IMR-90 (cell line): ENCODE data around the gene DNAJC11. TPM values are rescaled to one million over a fixed set of nuclear protein-coding genes. Genes with fewer than 3 reads are reported as not detected.

Source experiments
- ATAC-seq: fragments of 200-7000 bp; cut with Tn5 transposase; 2 replicates; pipeline ENCODE4 v1.9.1; 2020; ENCODE audit warnings: low read depth, mild to moderate bottlenecking, moderate library complexity
- BruUV-seq: library from RNA; stranded (reverse); fragments of 400-500 nt; replicated peaks from 2 replicates; lab custom pipeline; 2021; lab: Mats Ljungman, UMichigan
- CTCF ChIA-PET: fragments of 300-600 bp; formaldehyde crosslinking; extraction: SDS; loops from one replicate; lab custom pipeline; 2021; ENCODE audit warnings: antibody characterized with exemption; lab: Yijun Ruan, JAX
- POLR2A ChIA-PET: fragments of 300-600 bp; sonication (Branson Sonifier 250); formaldehyde crosslinking; loops from one replicate; lab custom pipeline; 2022; ENCODE audit warnings: antibody characterized with exemption; ENCODE audit not compliant: unreplicated experiment; lab: Charles Lee
- DNase-seq: peaks from one replicate; pipeline ENCODE4 v3.0.0; 2013
- H2AFZ ChIP-seq: replicated peaks from 2 replicates; pipeline ENCODE3; 2013; ENCODE audit warnings: low read length, mild to moderate bottlenecking; ENCODE audit not compliant: poor library complexity
- H2AK5ac ChIP-seq: 2 replicates; pipeline ENCODE4 v1.6.1; 2013; ENCODE audit warnings: low read depth, low read length, inconsistent platforms
- H2AK9ac ChIP-seq: replicated peaks from 2 replicates; pipeline ENCODE3; 2013; ENCODE audit warnings: mild to moderate bottlenecking, low read depth, low read length, moderate library complexity; ENCODE audit not compliant: poor library complexity
- H2BK120ac ChIP-seq: 2 replicates; pipeline ENCODE4 v1.6.1; 2013; ENCODE audit warnings: low read depth, low read length, inconsistent platforms
- H2BK15ac ChIP-seq: 3 replicates; pipeline ENCODE4 v1.6.1; 2013; ENCODE audit warnings: low read depth, low read length, inconsistent platforms
- H2BK20ac ChIP-seq: 2 replicates; pipeline ENCODE4 v1.6.1; 2013; ENCODE audit warnings: low read depth, mild to moderate bottlenecking, inconsistent platforms, low read length, moderate library complexity
- H2BK5ac ChIP-seq: 2 replicates; pipeline ENCODE4 v1.6.1; 2013; ENCODE audit warnings: mild to moderate bottlenecking, low read depth, low read length, inconsistent platforms; ENCODE audit not compliant: poor library complexity, severe bottlenecking
- H3K14ac ChIP-seq: replicated peaks from 2 replicates; pipeline ENCODE4 v1.6.1; 2013; ENCODE audit warnings: low read depth, low read length, inconsistent platforms
- H3K18ac ChIP-seq: 2 replicates; pipeline ENCODE4 v1.6.1; 2013; ENCODE audit warnings: low read depth, low read length, control low read depth
- H3K23ac ChIP-seq: 2 replicates; pipeline ENCODE4 v1.6.1; 2013; ENCODE audit warnings: low read depth, low read length, inconsistent platforms
- H3K27ac ChIP-seq: 2 replicates; pipeline ENCODE4 v1.5.1; 2013; ENCODE audit warnings: mild to moderate bottlenecking, control low read depth, low read length; ENCODE audit not compliant: insufficient read depth
- H3K27me3 ChIP-seq: 2 replicates; pipeline ENCODE4 v1.6.1; 2013; ENCODE audit warnings: low read length; ENCODE audit not compliant: control insufficient read depth, insufficient read depth
- H3K36me3 ChIP-seq: 2 replicates; pipeline ENCODE4 v1.6.1; 2013; ENCODE audit warnings: low read length, mixed read lengths; ENCODE audit not compliant: control insufficient read depth, insufficient read depth
- H3K4ac ChIP-seq: 2 replicates; pipeline ENCODE4 v1.6.1; 2013; ENCODE audit warnings: low read depth, low read length, inconsistent platforms
- H3K4me1 ChIP-seq: 2 replicates; pipeline ENCODE4 v1.6.1; 2013; ENCODE audit warnings: low read length, mixed read lengths; ENCODE audit not compliant: control insufficient read depth, insufficient read depth
- H3K4me2 ChIP-seq: 2 replicates; pipeline ENCODE4 v1.6.1; 2013; ENCODE audit warnings: low read depth, mild to moderate bottlenecking, control low read depth, low read length, moderate library complexity
- H3K4me3 ChIP-seq: 2 replicates; pipeline ENCODE4 v1.5.1; 2013; ENCODE audit warnings: low read depth, mild to moderate bottlenecking, control low read depth, low read length, moderate library complexity; ENCODE audit not compliant: insufficient read depth
- H3K56ac ChIP-seq: 2 replicates; pipeline ENCODE4 v1.6.1; 2013; ENCODE audit warnings: low read length, inconsistent platforms; ENCODE audit not compliant: insufficient read depth; ENCODE audit errors: extremely low read depth
- H3K79me1 ChIP-seq, 2 experiments: 2 replicates each; pipeline ENCODE4 v1.6.1; 2013; ENCODE audit warnings: low read length in 2 of 2, inconsistent platforms in 1 of 2, low read depth in 1 of 2
- H3K9ac ChIP-seq: 2 replicates; pipeline ENCODE4 v1.6.1; 2013; ENCODE audit warnings: low read depth, low read length, control low read depth
- H3K9me1 ChIP-seq: 2 replicates; pipeline ENCODE4 v1.6.1; 2013; ENCODE audit warnings: low read length, inconsistent platforms; ENCODE audit not compliant: insufficient read depth
- H3K9me3 ChIP-seq: 2 replicates; pipeline ENCODE4 v1.6.1; 2013; ENCODE audit warnings: low read length; ENCODE audit not compliant: control insufficient read depth, insufficient read depth
- H4K20me1 ChIP-seq: 2 replicates; pipeline ENCODE4 v1.6.1; 2013; ENCODE audit warnings: low read length, inconsistent platforms; ENCODE audit not compliant: insufficient read depth
- H4K5ac ChIP-seq: 2 replicates; pipeline ENCODE4 v1.6.1; 2013; ENCODE audit warnings: mild to moderate bottlenecking, low read depth, low read length, control low read depth
- H4K8ac ChIP-seq, 2 experiments: 2 replicates each; pipeline ENCODE4 v1.6.1; 2013; ENCODE audit warnings: low read depth in 2 of 2, low read length in 2 of 2, control low read depth in 1 of 2, inconsistent platforms in 1 of 2
- H4K91ac ChIP-seq: 2 replicates; pipeline ENCODE4 v1.6.1; 2013; ENCODE audit warnings: low read depth, low read length, inconsistent platforms; ENCODE audit not compliant: insufficient read depth
- BHLHE40 ChIP-seq: fragments of 150-350 bp; IDR thresholded peaks from 2 replicates; pipeline ENCODE4 v1.6.1; 2016; ENCODE audit warnings: mild to moderate bottlenecking, low read depth, low read length
- CEBPB ChIP-seq: IDR thresholded peaks from 2 replicates; pipeline ENCODE4 v1.6.1; 2012; ENCODE audit warnings: low read depth, low read length, improper control_type of control experiment
- CHD1 ChIP-seq: IDR thresholded peaks from 2 replicates; pipeline ENCODE4 v1.6.1; 2012; ENCODE audit warnings: low read depth, low read length, improper control_type of control experiment
- FOS ChIP-seq: fragments of 150-350 bp; IDR thresholded peaks from 2 replicates; pipeline ENCODE4 v1.6.1; 2016; ENCODE audit warnings: low read depth, low read length
- MAFK ChIP-seq: IDR thresholded peaks from 2 replicates; pipeline ENCODE4 v1.6.1; 2012; ENCODE audit warnings: low read depth, low read length, improper control_type of control experiment
- MAZ ChIP-seq: IDR thresholded peaks from 2 replicates; pipeline ENCODE4 v1.6.1; 2012; ENCODE audit warnings: low read depth, mild to moderate bottlenecking, low read length, improper control_type of control experiment, moderate library complexity, borderline replicate concordance
- MXI1 ChIP-seq: IDR thresholded peaks from 2 replicates; pipeline ENCODE4 v1.6.1; 2012; ENCODE audit warnings: low read depth, mild to moderate bottlenecking, low read length, moderate library complexity, borderline replicate concordance
- POLR2A ChIP-seq: IDR thresholded peaks from 2 replicates; pipeline ENCODE4 v1.6.1; 2012; ENCODE audit warnings: mild to moderate bottlenecking, low read depth, low read length
- RAD21 ChIP-seq: IDR thresholded peaks from 2 replicates; pipeline ENCODE4 v1.6.1; 2012; ENCODE audit warnings: low read length, improper control_type of control experiment
- RCOR1 ChIP-seq: IDR thresholded peaks from 2 replicates; pipeline ENCODE4 v1.6.1; 2012; ENCODE audit warnings: mild to moderate bottlenecking, low read length, improper control_type of control experiment; ENCODE audit not compliant: insufficient replicate concordance
- RFX5 ChIP-seq: IDR thresholded peaks from 2 replicates; pipeline ENCODE4 v1.8.0; 2012; ENCODE audit warnings: low read depth, mild to moderate bottlenecking, low read length, moderate library complexity
- SMC3 ChIP-seq: fragments of 150-350 bp; IDR thresholded peaks from 2 replicates; pipeline ENCODE4 v1.6.1; 2016; ENCODE audit warnings: low read depth, mild to moderate bottlenecking, antibody characterized with exemption, low read length, moderate library complexity
- WGBS, 2 experiments: methylation state at CpG; one replicate each; pipeline versions ENCODE4 v1.1.5 to v1.1.7; 2013; ENCODE audit warnings: missing lambda C conversion rate in 2 of 2; ENCODE audit not compliant: insufficient read length in 1 of 2; ENCODE audit errors: extremely low coverage in 2 of 2; 5-methylcytosine and 5-hydroxymethylcytosine counted together
- dilution Hi-C: fragments of 300-500 bp; cut with HindIII; formaldehyde crosslinking; loops from one replicate; pipeline ENCODE4 v1.14.3; 2018; ENCODE audit warnings: low sequenced_read_pairs; ENCODE audit not compliant: unreplicated experiment
- in situ Hi-C: fragments of 300-500 bp; cut with MboI; formaldehyde crosslinking; loops from 3 replicates; pipeline ENCODE4 v1.14.3; 2019; ENCODE audit warnings: low sequenced_read_pairs, inconsistent platforms, mixed read lengths
- intact Hi-C: fragments of 100-400 bp; cut with micrococcal nuclease; formaldehyde crosslinking; loops from 2 replicates; pipeline ENCODE4 v1.10.0; 2022
- polyA plus RNA-seq, 3 experiments: library from polyadenylated mRNA; depleted of rRNA; stranded (reverse); fragments of >200 nt; gene quantifications; 2 replicates each; pipeline ENCODE4 v1.2.3, GENCODE V29; 2012; ENCODE audit warnings: low replicate concordance in 1 of 3
- total RNA-seq: library from RNA; depleted of rRNA; stranded (reverse); fragments of >200 nt; gene quantifications from 2 replicates; pipeline ENCODE4 v1.2.3, GENCODE V29; 2012
- TF ChIP-seq, protein P1 (sequence below): conservative IDR thresholded peaks from 2 replicates; pipeline ENCODE4 v1.5.1; 2012; ENCODE audit warnings: mild to moderate bottlenecking, low read depth, low read length, improper control_type of control experiment
- TF ChIP-seq, protein P2 (sequence below): fragments of 150-350 bp; IDR thresholded peaks from 2 replicates; pipeline ENCODE4 v1.6.1; 2016; ENCODE audit warnings: low read depth, mild to moderate bottlenecking, low read length, moderate library complexity, borderline replicate concordance
- TF ChIP-seq, protein P3 (sequence below): fragments of 150-350 bp; IDR thresholded peaks from 2 replicates; pipeline ENCODE4 v1.6.1; 2017; ENCODE audit warnings: mild to moderate bottlenecking, antibody characterized with exemption, low read length, low read depth

The DNAJC11 gene
- total and polyA plus RNA-seq, 2 of the 4 experiments (the other 2 are of a cell fraction), result 38.7 to 48.5 TPM

DNA sequence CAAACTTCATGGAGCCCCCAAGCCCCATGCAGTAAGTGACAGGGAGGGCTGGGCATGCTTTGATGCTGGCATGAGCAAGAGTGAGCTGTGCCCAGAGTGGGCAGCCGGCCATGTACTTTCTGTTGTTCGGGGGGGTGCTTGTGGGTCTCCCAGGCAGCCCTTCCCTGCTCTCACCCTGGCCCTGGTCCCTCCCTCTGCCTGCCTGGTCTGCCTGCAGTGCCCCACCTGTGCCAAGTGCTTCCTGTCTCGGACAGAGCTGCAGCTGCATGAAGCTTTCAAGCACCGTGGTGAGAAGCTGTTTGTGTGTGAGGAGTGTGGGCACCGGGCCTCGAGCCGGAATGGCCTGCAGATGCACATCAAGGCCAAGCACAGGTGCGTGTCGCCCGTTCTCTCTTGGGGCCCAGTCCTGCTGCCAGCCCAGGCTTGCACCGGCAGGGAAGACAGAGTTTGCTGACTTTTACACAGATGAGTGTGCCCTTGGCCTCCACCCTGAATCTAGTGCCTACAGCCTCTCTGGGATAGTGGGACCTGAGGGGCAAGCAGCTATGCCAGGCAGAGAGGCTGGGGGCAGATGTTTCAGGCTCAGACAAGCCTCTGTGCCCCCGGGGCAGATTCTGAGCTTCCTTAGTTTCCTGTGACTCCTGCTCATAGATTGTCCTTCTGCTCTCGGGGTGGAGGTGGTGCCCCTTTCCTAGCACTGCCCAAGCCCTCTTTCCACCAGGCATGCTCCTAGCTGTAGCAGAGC, 114.2 kb downstream of the DNAJC11 start:
- no peak overlapping the region for H3K23ac ChIP-seq
- no peaks in the 10 kb centered on the region for H3K9me3 ChIP-seq
- dilution Hi-C loops (no loop called here), intact Hi-C loops (no loop called here), in situ Hi-C loops (no loop called here)
- H3K18ac ChIP-seq, result no peak overlapping the region
- ChIA-PET POLR2A (no interaction called here), CTCF (interaction anchor here (0.6 kb wide), 1 partner anchor 71 kb away, joined by 5 read pairs; no protein-coding TSS in a partner anchor)
- no TSS peak for BruUV-seq
- no peak overlapping the region for H3K14ac ChIP-seq
- DNase-seq (no peak), ATAC-seq (no peak)
- H3K4me3 ChIP-seq, result no peak overlapping the region
- peak overlapping the region; percentile 7 for H2AK9ac ChIP-seq
- peaks cover 49% of the 10 kb centered on the region for H3K36me3 ChIP-seq
- no peak overlapping the region for H2BK120ac ChIP-seq
- H4K8ac ChIP-seq, result no peak overlapping the region
- H3K4me2 ChIP-seq, result no peak overlapping the region
- H3K27ac ChIP-seq, result no peak overlapping the region
- H2AFZ ChIP-seq, result peak overlapping the region; percentile 7
- peaks cover 7 to 53% of the 10 kb centered on the region in 2 experiments for H3K79me1 ChIP-seq
- 84% methylated on average over 6 of the region's 13 CpGs; no CpG with 5 or more reads in 1 of the 2 experiments for WGBS, 2 experiments
- no peaks in the 10 kb centered on the region for H3K4me1 ChIP-seq
- peaks cover 50% of the 10 kb centered on the region for H4K20me1 ChIP-seq
- H4K91ac ChIP-seq, result no peak overlapping the region
- no peak overlapping the region for H2BK5ac ChIP-seq
- no peak overlapping the region for H2BK20ac ChIP-seq
- H3K27me3 ChIP-seq, result no peaks in the 10 kb centered on the region
- no peak overlapping the region for H3K9ac ChIP-seq
- H2BK15ac ChIP-seq, result no peak overlapping the region
- H3K4ac ChIP-seq, result no peak overlapping the region
- H3K9me1 ChIP-seq, result peaks cover 4% of the 10 kb centered on the region; the same call in 1 of the 2 replicates
- no peak overlapping the region for H3K56ac ChIP-seq
- no peak overlapping the region for H2AK5ac ChIP-seq
- no peak overlapping the region for H4K5ac ChIP-seq
- TF ChIP-seq MXI1 (no peak), RFX5 (no peak), RAD21 (no peak), SMC3 (no peak), MAFK (no peak), POLR2A (no peak), BHLHE40 (no peak), CHD1 (no peak), CEBPB (no peak), FOS (no peak), RCOR1 (no peak), MAZ (no peak)
- TF ChIP-seq, protein P1, sequence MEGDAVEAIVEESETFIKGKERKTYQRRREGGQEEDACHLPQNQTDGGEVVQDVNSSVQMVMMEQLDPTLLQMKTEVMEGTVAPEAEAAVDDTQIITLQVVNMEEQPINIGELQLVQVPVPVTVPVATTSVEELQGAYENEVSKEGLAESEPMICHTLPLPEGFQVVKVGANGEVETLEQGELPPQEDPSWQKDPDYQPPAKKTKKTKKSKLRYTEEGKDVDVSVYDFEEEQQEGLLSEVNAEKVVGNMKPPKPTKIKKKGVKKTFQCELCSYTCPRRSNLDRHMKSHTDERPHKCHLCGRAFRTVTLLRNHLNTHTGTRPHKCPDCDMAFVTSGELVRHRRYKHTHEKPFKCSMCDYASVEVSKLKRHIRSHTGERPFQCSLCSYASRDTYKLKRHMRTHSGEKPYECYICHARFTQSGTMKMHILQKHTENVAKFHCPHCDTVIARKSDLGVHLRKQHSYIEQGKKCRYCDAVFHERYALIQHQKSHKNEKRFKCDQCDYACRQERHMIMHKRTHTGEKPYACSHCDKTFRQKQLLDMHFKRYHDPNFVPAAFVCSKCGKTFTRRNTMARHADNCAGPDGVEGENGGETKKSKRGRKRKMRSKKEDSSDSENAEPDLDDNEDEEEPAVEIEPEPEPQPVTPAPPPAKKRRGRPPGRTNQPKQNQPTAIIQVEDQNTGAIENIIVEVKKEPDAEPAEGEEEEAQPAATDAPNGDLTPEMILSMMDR, result no peak
- TF ChIP-seq, protein P2, sequence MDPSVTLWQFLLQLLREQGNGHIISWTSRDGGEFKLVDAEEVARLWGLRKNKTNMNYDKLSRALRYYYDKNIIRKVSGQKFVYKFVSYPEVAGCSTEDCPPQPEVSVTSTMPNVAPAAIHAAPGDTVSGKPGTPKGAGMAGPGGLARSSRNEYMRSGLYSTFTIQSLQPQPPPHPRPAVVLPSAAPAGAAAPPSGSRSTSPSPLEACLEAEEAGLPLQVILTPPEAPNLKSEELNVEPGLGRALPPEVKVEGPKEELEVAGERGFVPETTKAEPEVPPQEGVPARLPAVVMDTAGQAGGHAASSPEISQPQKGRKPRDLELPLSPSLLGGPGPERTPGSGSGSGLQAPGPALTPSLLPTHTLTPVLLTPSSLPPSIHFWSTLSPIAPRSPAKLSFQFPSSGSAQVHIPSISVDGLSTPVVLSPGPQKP, result no peak
- TF ChIP-seq, protein P3, sequence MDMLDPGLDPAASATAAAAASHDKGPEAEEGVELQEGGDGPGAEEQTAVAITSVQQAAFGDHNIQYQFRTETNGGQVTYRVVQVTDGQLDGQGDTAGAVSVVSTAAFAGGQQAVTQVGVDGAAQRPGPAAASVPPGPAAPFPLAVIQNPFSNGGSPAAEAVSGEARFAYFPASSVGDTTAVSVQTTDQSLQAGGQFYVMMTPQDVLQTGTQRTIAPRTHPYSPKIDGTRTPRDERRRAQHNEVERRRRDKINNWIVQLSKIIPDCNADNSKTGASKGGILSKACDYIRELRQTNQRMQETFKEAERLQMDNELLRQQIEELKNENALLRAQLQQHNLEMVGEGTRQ, result no peak
